Measurements from ENCODE around the gene FLNC.

FLNC gene

GRCh38 chr7:128865303-128865702 is 35.1 kb downstream of the FLNC start:
- DNase-seq (ENCODE audit: low read depth) = no peak

- DNase-seq (ENCODE audit: low read depth) = no peak
These were observed 36.0 kb downstream of the FLNC start for GRCh38 chr7:128865996-128866877.

GRCh38 chr7:128867241-128867640 is 37.0 kb downstream of the FLNC start:
- DNase-seq (ENCODE audit: low read depth) = no peak

- no peak for DNase-seq (ENCODE audit: low read depth)
These were observed 37.8 kb downstream of the FLNC start for GRCh38 chr7:128867842-128868623.

GRCh38 chr7:128868624-128869137 is 38.5 kb downstream of the FLNC start:
- DNase-seq (ENCODE audit: low read depth) = no peak

- DNase-seq (ENCODE audit: low read depth) = no peak
These were observed 39.1 kb downstream of the FLNC start for GRCh38 chr7:128869138-128869943.

- DNase-seq (ENCODE audit: low read depth) = no peak
These were observed 39.7 kb downstream of the FLNC start for GRCh38 chr7:128869944-128870285.

- DNase-seq (ENCODE audit: low read depth) = no peak
These were observed 40.8 kb downstream of the FLNC start for GRCh38 chr7:128871050-128871449.

GRCh38 chr7:128872394-128872824 is 42.2 kb downstream of the FLNC start:
- no peak for DNase-seq (ENCODE audit: low read depth)

- DNase-seq (ENCODE audit: low read depth) = no peak
These were observed 43.0 kb downstream of the FLNC start for GRCh38 chr7:128873234-128873633.

GRCh38 chr7:128874140-128875031 is 44.2 kb downstream of the FLNC start:
- no peak for DNase-seq (ENCODE audit: low read depth)

GRCh38 chr7:128875523-128875948 is 45.3 kb downstream of the FLNC start:
- no peak for DNase-seq (ENCODE audit: low read depth)

- no peak for DNase-seq (ENCODE audit: low read depth)
These were observed 45.9 kb downstream of the FLNC start for GRCh38 chr7:128876127-128876526.

GRCh38 chr7:128876586-128876977 is 46.4 kb downstream of the FLNC start:
- DNase-seq (ENCODE audit: low read depth) = no peak

GRCh38 chr7:128876978-128877755 is 47.0 kb downstream of the FLNC start:
- no peak for DNase-seq (ENCODE audit: low read depth)

GRCh38 chr7:128877756-128878120 is 47.5 kb downstream of the FLNC start:
- no peak for DNase-seq (ENCODE audit: low read depth)

- DNase-seq (ENCODE audit: low read depth) = no peak
These were observed 48.3 kb downstream of the FLNC start for GRCh38 chr7:128878226-128879105.

GRCh38 chr7:128879461-128879938 is 49.3 kb downstream of the FLNC start:
- DNase-seq (ENCODE audit: low read depth) = no peak

Data from stromal cell of bone marrow (primary cell).